ENCODE measurements around the gene NRL. TPM values are rescaled to one million over a fixed set of nuclear protein-coding genes. Genes with fewer than 3 reads are reported as not detected.

The NRL gene
- total RNA-seq, 1 experiment from 2014 or later = 1.4 TPM

DNA sequence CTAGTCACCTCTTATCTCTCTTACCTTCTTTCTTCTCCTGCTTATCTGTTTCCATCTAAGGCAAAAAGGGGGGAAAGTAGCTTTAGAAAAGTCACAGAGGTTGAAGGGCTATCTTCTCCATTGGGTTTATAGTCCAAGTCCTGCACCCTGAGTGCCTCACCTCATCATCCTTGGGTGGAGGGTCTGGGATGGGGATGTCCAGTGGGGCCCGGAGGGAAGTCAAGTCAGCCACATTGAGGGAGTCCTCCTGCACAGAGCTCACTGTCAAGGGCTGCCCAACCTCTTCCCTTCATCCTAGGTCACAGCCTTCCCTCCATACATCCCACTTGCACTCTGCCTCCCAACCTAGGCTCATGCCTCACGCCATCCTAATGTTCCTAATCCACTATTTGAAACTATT, 30.5 kb upstream of the NRL start:
- H3K27ac ChIP-seq (ENCODE audit: low read length) = peak overlapping the region; percentile 94
- no peaks in the 10 kb centered on the region for H3K27me3 ChIP-seq (ENCODE audit: control insufficient read depth, insufficient read depth, low read length)
- peak overlapping the region; percentile 87 to 96 for H3K4me3 ChIP-seq (ENCODE audit: low read depth in 2 of 2, low read length in 2 of 2)
- no TSS peak for BruUV-seq (replicated peaks)
- H3K4me1 ChIP-seq (ENCODE audit: control insufficient read depth, insufficient read depth, low read length) = peaks cover 6% of the 10 kb centered on the region; the same call in 1 of the 2 replicates
- H3K9me3 ChIP-seq (ENCODE audit: control insufficient read depth, insufficient read depth, low read depth, low read length) = no peaks in the 10 kb centered on the region
- no peak for DNase-seq (ENCODE audit: low read depth, low spot score)
- ATAC-seq = no peak
- intact Hi-C loops (cut with micrococcal nuclease; ENCODE audit: unreplicated experiment) = no loop called here
- ChIA-PET POLR2A (no interaction called here), CTCF (no interaction called here)
- in situ Hi-C loops (cut with HindIII; ENCODE audit: low pct_unique_long_range_greater_than_20kb, low sequenced_read_pairs) = no loop called here
- TF ChIP-seq, protein P1, sequence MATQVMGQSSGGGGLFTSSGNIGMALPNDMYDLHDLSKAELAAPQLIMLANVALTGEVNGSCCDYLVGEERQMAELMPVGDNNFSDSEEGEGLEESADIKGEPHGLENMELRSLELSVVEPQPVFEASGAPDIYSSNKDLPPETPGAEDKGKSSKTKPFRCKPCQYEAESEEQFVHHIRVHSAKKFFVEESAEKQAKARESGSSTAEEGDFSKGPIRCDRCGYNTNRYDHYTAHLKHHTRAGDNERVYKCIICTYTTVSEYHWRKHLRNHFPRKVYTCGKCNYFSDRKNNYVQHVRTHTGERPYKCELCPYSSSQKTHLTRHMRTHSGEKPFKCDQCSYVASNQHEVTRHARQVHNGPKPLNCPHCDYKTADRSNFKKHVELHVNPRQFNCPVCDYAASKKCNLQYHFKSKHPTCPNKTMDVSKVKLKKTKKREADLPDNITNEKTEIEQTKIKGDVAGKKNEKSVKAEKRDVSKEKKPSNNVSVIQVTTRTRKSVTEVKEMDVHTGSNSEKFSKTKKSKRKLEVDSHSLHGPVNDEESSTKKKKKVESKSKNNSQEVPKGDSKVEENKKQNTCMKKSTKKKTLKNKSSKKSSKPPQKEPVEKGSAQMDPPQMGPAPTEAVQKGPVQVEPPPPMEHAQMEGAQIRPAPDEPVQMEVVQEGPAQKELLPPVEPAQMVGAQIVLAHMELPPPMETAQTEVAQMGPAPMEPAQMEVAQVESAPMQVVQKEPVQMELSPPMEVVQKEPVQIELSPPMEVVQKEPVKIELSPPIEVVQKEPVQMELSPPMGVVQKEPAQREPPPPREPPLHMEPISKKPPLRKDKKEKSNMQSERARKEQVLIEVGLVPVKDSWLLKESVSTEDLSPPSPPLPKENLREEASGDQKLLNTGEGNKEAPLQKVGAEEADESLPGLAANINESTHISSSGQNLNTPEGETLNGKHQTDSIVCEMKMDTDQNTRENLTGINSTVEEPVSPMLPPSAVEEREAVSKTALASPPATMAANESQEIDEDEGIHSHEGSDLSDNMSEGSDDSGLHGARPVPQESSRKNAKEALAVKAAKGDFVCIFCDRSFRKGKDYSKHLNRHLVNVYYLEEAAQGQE (IDR thresholded peaks at IDR 0.05; ENCODE audit: insufficient read depth in 1 of 2, low read depth in 2 of 2, low read length in 1 of 2) = no peak
- no peak for TF ChIP-seq SIN3A (IDR thresholded peaks at IDR 0.05; ENCODE audit: borderline replicate concordance, insufficient read depth, low read depth, low read length)
- TF ChIP-seq, protein P2, sequence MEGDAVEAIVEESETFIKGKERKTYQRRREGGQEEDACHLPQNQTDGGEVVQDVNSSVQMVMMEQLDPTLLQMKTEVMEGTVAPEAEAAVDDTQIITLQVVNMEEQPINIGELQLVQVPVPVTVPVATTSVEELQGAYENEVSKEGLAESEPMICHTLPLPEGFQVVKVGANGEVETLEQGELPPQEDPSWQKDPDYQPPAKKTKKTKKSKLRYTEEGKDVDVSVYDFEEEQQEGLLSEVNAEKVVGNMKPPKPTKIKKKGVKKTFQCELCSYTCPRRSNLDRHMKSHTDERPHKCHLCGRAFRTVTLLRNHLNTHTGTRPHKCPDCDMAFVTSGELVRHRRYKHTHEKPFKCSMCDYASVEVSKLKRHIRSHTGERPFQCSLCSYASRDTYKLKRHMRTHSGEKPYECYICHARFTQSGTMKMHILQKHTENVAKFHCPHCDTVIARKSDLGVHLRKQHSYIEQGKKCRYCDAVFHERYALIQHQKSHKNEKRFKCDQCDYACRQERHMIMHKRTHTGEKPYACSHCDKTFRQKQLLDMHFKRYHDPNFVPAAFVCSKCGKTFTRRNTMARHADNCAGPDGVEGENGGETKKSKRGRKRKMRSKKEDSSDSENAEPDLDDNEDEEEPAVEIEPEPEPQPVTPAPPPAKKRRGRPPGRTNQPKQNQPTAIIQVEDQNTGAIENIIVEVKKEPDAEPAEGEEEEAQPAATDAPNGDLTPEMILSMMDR (IDR thresholded peaks at IDR 0.05) = no peak
- no peak for TF ChIP-seq POLR2AphosphoS5 (IDR thresholded peaks at IDR 0.05; ENCODE audit: low read depth, low read length)
- no peak for TF ChIP-seq TCF7L2 (IDR thresholded peaks at IDR 0.05; ENCODE audit: low read depth, low read length)
- H3K36me3 ChIP-seq (ENCODE audit: control insufficient read depth, insufficient read depth, low read length) = peaks cover 3% of the 10 kb centered on the region

DNA sequence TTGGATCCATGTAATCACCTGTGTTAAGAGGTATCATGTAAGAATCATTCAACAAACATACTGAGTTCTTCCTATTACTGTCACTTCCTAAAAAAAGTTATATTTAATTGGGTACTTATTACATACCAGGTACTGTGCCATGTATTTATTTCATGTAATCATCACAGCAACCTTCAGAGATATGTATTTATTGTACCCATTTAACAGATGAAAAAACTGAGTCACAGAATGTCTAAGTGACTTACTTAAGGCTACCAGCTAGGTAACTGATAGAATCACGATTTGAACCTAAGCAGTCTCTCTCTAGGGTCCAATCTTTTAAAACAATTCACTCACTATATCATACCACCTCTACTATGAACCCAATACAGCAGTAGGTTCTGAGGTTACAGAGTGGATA, 29.7 kb upstream of the NRL start:
- BruUV-seq (replicated peaks) = no TSS peak
- intact Hi-C loops (cut with micrococcal nuclease; ENCODE audit: unreplicated experiment) = no loop called here
- Histone ChIP-seq H3K27ac (ENCODE audit: low read length) (no peak overlapping the region), H3K27me3 (ENCODE audit: control insufficient read depth, insufficient read depth, low read length) (no peaks in the 10 kb centered on the region), H3K4me1 (ENCODE audit: control insufficient read depth, insufficient read depth, low read length) (peaks cover 9% of the 10 kb centered on the region), H3K9me3 (ENCODE audit: control insufficient read depth, insufficient read depth, low read depth, low read length) (no peaks in the 10 kb centered on the region), H3K4me3 (ENCODE audit: low read depth in 2 of 2, low read length in 2 of 2) (no peak overlapping the region), H3K36me3 (ENCODE audit: control insufficient read depth, insufficient read depth, low read length) (peaks cover 3% of the 10 kb centered on the region; the same call in 1 of the 2 replicates)
- ATAC-seq (no peak), DNase-seq (ENCODE audit: low read depth, low spot score) (no peak)
- TF ChIP-seq, protein P2 (IDR thresholded peaks at IDR 0.05) = no peak
- TF ChIP-seq, protein P1 (IDR thresholded peaks at IDR 0.05; ENCODE audit: insufficient read depth in 1 of 2, low read depth in 2 of 2, low read length in 1 of 2) = no peak
- TF ChIP-seq SIN3A (IDR thresholded peaks at IDR 0.05; ENCODE audit: borderline replicate concordance, insufficient read depth, low read depth, low read length) (no peak), TCF7L2 (IDR thresholded peaks at IDR 0.05; ENCODE audit: low read depth, low read length) (no peak), POLR2AphosphoS5 (IDR thresholded peaks at IDR 0.05; ENCODE audit: low read depth, low read length) (no peak)
- in situ Hi-C loops (cut with HindIII; ENCODE audit: low pct_unique_long_range_greater_than_20kb, low sequenced_read_pairs) = no loop called here
- ChIA-PET CTCF (no interaction called here), POLR2A (no interaction called here)
